GM19455 (cell line): ENCODE data around the gene ATF2.

Experiments
- ATAC-seq: cut with Tn5 transposase; IDR thresholded peaks from one replicate; pipeline ENCODE4 v1.9.1; 2021; ENCODE audit not compliant: unreplicated experiment

ATF2 gene, protein sequence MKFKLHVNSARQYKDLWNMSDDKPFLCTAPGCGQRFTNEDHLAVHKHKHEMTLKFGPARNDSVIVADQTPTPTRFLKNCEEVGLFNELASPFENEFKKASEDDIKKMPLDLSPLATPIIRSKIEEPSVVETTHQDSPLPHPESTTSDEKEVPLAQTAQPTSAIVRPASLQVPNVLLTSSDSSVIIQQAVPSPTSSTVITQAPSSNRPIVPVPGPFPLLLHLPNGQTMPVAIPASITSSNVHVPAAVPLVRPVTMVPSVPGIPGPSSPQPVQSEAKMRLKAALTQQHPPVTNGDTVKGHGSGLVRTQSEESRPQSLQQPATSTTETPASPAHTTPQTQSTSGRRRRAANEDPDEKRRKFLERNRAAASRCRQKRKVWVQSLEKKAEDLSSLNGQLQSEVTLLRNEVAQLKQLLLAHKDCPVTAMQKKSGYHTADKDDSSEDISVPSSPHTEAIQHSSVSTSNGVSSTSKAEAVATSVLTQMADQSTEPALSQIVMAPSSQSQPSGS

GRCh38 chr2:175167792-175168563 is at the start of gene ATF2:
TSS of gene ATF2 (minus strand) at chr2:175168203. CDS start at chr2:175136443, 31,760 bp downstream.
- peak; percentile 96 for ATAC-seq

GRCh38 chr2:175207741-175208438 is 39.9 kb upstream of the ATF2 start:
- no peak for ATAC-seq

- ATAC-seq = no peak
These were observed 38.9 kb upstream of the ATF2 start for GRCh38 chr2:175206866-175207265.

DNA sequence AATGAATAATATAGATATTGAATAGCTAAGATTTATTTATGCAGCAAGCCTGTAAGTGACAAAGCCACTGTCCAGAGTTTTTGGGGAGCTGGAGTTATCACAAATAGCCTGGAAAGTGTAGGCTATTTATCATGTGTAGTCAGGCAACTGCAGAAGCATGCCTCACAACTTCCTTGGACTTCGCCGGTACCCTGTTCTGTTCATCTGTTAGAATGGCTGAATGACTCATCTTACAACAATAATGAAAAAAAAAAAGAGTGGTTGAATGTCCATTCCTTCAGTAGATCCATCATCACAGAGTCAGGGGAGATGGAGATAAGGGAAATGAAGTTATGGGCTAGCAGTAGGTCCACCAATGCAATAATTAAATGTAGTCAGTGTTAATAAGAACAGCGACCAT is 37.5 kb upstream of the ATF2 start:
- no peak for ATAC-seq

GRCh38 chr2:175203621-175204496 is 35.9 kb upstream of the ATF2 start:
- peak; percentile 82 for ATAC-seq

- no peak for ATAC-seq
These were observed 27.0 kb upstream of the ATF2 start for GRCh38 chr2:175195012-175195411.

DNA sequence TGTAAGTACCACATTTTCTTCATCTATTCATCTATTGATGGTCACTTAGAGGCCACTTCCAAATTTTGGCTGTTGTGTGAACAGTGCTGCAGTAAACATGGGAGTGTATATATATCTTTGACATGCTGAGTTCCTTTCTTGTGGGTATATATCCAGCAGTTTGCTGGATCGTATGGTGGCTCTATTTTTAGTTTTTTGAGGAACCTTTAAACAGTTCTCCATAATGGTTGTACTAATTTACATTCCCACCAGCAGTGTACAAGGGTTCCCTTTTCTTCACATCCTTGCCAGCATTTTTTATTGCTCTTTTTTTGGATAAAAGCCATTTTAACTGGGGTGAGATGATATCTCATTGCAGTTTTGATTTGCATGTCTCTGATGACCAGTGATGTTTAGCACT is 20.8 kb upstream of the ATF2 start:
- no peak for ATAC-seq

- peak; percentile 66 for ATAC-seq
These were observed 19.4 kb upstream of the ATF2 start for GRCh38 chr2:175187378-175187777.

DNA sequence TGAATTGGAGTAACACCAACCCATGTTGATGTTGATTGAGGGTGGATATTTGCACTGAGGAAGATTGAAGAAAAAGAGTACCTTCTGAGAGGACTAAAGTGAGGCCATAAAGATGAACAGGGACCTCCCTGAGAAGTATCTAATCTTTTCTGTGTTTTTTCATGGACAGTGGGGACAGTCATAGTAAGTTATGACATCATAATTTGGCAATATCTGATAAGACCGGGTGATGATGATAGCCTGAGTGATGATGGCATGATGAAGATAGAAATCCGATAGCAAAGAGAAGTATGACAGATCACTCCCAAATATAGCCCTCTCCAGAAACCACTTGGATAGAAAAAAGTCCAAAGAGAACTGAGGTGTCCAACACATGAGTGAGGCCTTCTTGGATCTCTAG is 15.7 kb upstream of the ATF2 start:
- ATAC-seq = no peak

DNA sequence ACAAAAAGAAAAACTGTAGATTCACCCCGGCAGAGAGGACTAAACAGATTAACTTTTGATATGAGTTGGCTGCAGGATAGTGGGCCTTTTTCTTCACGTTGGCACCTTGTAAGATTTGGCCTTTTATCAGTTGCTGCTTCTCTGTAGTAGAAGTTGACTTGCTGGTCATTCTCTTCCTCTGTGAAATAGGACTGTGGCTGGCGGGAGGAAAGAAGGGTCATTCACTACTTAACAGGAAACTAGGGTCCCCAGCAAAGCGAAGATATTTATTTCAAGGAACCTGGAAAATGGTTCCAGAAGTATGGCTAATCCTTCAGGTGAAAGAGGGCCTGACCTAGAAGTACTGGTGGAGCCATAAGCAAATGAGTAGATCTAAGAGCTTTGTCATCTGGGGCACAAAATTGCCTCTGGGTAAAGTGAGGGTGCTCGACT is 13.9 kb upstream of the ATF2 start:
- no peak for ATAC-seq

GRCh38 chr2:175181104-175181876 is 13.3 kb upstream of the ATF2 start, which contains the start of gene ATP5MC3:
TSS of gene ATP5MC3 (minus strand) at chr2:175181710. CDS start at chr2:175181393, 317 bp downstream.
- peak; percentile 91 for ATAC-seq

GRCh38 chr2:175180701-175181103 is 12.7 kb upstream of the ATF2 start:
- ATAC-seq = peak; percentile 59

DNA sequence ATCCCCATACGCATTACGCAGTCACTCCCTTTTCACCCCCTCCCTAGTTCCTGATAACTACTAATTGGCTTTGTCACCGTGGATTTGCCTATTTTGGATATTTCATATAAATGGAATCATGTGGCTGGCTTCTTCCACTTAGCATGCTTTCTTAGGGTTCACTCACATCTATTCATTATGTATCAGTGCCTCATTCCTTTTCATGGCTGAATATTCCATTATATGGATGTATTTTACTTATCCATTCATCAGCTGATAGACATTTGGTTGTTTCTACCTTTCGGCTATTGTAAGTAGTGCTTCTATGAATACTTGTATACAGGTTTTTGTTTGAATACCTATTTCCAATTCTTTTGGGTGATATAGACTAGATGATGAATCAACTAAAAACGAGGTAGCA is 8.6 kb upstream of the ATF2 start:
- no peak for ATAC-seq

DNA sequence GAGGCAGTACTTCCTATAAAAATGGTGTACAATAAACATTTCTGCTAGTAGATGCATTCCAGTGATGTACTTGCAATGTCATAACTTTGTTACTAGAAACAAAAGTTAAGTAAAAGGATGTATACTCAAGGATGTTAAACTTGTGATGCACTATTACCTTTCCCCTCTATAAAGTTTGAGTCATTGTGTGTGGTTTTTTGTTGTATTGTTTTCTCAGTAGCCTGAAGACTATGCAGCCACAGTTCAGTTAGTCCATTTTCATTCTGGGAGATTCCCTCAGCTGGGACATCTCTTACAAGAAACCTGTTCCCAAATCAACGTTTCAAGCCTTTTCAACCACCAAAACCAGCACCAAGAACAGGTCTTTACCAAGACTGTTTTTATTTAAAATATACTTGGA is 7.9 kb upstream of the ATF2 start:
- no peak for ATAC-seq

- ATAC-seq = no peak
These were observed 7.3 kb upstream of the ATF2 start for GRCh38 chr2:175175320-175175719.

GRCh38 chr2:175170659-175171304 is 2.8 kb upstream of the ATF2 start:
- ATAC-seq = no peak

DNA sequence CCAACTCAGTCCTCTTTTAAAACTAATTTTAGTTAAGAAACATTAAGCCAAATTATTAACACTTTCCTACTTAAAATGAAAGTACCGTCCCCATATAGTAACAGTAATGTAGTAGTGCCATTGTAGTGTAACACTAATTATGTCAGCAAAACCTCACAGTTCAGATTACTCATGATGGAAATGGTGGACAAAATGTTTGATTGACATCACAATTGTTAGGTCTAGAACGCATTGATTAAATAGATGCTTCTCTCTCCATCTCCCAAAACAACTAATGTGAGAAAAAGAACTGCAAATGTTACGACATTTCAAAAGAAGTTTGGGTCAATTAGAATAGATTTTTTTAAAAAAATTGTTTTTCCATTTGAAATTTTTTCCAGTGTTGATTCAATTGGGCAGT is 1.2 kb upstream of the ATF2 start:
- no peak for ATAC-seq

- peak; percentile 28 for ATAC-seq
These were observed 552 bp upstream of the ATF2 start for GRCh38 chr2:175168564-175168945.
